Fibroblast of lung (primary cell): Measurements from ENCODE around the gene CADPS. TPM values are rescaled to one million over a fixed set of nuclear protein-coding genes. Genes with fewer than 3 reads are reported as not detected.

Experiments used
- DNase-seq, 2 donors: peaks; one replicate each; pipeline versions ENCODE4 v3.0.0 to v3.0.0-alpha.2; 2010; ENCODE audit warnings: low read depth in 2 of 2
- H2AFZ ChIP-seq: 2 replicates; pipeline ENCODE4 v1.5.1; 2012; ENCODE audit warnings: low read length, control low read depth, inconsistent platforms
- H3K27ac ChIP-seq: 2 replicates; pipeline ENCODE4 v1.5.1; 2011; ENCODE audit warnings: low read length, control low read depth; ENCODE audit not compliant: insufficient read depth
- H3K27me3 ChIP-seq: 2 replicates; pipeline ENCODE4 v1.5.1; 2011; ENCODE audit warnings: mild to moderate bottlenecking, low read length; ENCODE audit not compliant: control insufficient read depth, insufficient read depth
- H3K36me3 ChIP-seq: 2 replicates; pipeline ENCODE4 v1.5.1; 2011; ENCODE audit warnings: low read length; ENCODE audit not compliant: control insufficient read depth, insufficient read depth
- H3K4me1 ChIP-seq: 2 replicates; pipeline ENCODE4 v1.5.1; 2011; ENCODE audit warnings: low read length; ENCODE audit not compliant: control insufficient read depth, insufficient read depth; ENCODE audit errors: extremely low read depth
- H3K4me2 ChIP-seq: 2 replicates; pipeline ENCODE4 v1.5.1; 2011; ENCODE audit warnings: low read length, control low read depth; ENCODE audit not compliant: insufficient read depth; ENCODE audit errors: extremely low read depth
- H3K4me3 ChIP-seq, 4 experiments: fragments of 200-600 bp in 1 of 4; sonication (generic) in 1 of 4; replicated peaks in 1 of 4; 2 replicates each; pipeline ENCODE4 v1.5.1; 2011 to 2016; ENCODE audit warnings: low read length in 4 of 4, low read depth in 3 of 4, mild to moderate bottlenecking in 3 of 4, control low read depth in 2 of 4, inconsistent platforms in 1 of 4, mixed read lengths in 1 of 4; ENCODE audit not compliant: insufficient read depth in 1 of 4; ENCODE audit errors: control extremely low read depth in 1 of 4
- H3K79me2 ChIP-seq: 2 replicates; pipeline ENCODE4 v1.5.1; 2012; ENCODE audit warnings: mild to moderate bottlenecking, low read length, inconsistent platforms; ENCODE audit not compliant: control insufficient read depth, insufficient read depth
- H3K9ac ChIP-seq: 2 replicates; pipeline ENCODE4 v1.5.1; 2011; ENCODE audit warnings: mild to moderate bottlenecking, low read length, control low read depth; ENCODE audit not compliant: insufficient read depth
- H3K9me3 ChIP-seq: 2 replicates; pipeline ENCODE4 v1.5.1; 2012; ENCODE audit warnings: low read depth, low read length; ENCODE audit not compliant: control insufficient read depth, insufficient read depth
- H4K20me1 ChIP-seq: 2 replicates; pipeline ENCODE4 v1.5.1; 2011; ENCODE audit warnings: low read length; ENCODE audit not compliant: control insufficient read depth, insufficient read depth; ENCODE audit errors: extremely low read depth
- EZH2 ChIP-seq: IDR thresholded peaks from 2 replicates; pipeline ENCODE4 v1.5.1; 2012; ENCODE audit warnings: low read length, control low read depth, mild to moderate bottlenecking; ENCODE audit errors: missing control alignments
- polyA plus RNA-seq, 2 donors: library from polyadenylated mRNA; depleted of rRNA in 1 of 2; stranded (reverse) in 1 of 2; unstranded in 1 of 2; fragments of >200 nt; gene quantifications; 2 replicates each; pipeline ENCODE4 v1.2.1, GENCODE V29; 2011 to 2012; ENCODE audit warnings: missing spikeins in 1 of 2
- total RNA-seq: library from RNA; depleted of rRNA; stranded (reverse); fragments of >200 nt; gene quantifications from 2 replicates; pipeline ENCODE4 v1.2.1, GENCODE V29; 2014
- TF ChIP-seq, protein P1 (sequence below), 2 donors: IDR thresholded peaks in 1 of 2; conservative IDR thresholded peaks in 1 of 2; 1 replicate in 1 of 2; 2 replicates in 1 of 2; pipeline ENCODE4 v1.5.1; 2011 to 2012; ENCODE audit warnings: low read length in 2 of 2, control low read depth in 1 of 2, inconsistent platforms in 1 of 2, low read depth in 1 of 2, mild to moderate bottlenecking in 1 of 2

Gene CADPS
- total and polyA plus RNA-seq, 2 donors (not counting 1 experiment from before 2014, with no cell fraction given) = 2.3 to 63.1 TPM

DNA sequence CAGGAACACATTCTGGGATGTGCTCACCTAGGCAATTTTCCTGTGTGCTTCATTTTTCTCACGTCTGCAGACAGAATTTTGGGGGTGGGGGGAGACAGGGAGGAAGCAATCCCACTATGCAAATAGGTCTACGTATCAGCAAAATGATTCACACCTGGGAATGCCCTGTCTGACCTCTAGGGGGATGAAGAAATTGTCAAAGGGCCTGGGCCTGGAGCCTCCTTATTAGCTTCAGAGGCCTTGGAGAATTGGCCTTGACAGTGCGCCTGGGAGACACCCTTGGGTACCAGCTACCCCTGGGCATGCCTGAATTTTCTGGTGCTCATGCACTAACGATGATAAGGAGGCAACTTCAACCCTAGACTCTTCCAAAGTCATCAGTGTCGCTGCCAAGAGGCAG is 207.5 kb downstream of the CADPS start:
- Histone ChIP-seq H4K20me1 (no peaks in the 10 kb centered on the region), H3K79me2 (no peaks in the 10 kb centered on the region), H3K27ac (no peak overlapping the region), H2AFZ (no peak overlapping the region), H3K9me3 (no peaks in the 10 kb centered on the region), H3K4me1 (no peaks in the 10 kb centered on the region), H3K36me3 (no peaks in the 10 kb centered on the region), H3K27me3 (no peaks in the 10 kb centered on the region), H3K9ac (no peak overlapping the region), H3K4me2 (no peak overlapping the region), H3K4me3 (no peak overlapping the region)
- DNase-seq = no peak
- TF ChIP-seq, protein P1, sequence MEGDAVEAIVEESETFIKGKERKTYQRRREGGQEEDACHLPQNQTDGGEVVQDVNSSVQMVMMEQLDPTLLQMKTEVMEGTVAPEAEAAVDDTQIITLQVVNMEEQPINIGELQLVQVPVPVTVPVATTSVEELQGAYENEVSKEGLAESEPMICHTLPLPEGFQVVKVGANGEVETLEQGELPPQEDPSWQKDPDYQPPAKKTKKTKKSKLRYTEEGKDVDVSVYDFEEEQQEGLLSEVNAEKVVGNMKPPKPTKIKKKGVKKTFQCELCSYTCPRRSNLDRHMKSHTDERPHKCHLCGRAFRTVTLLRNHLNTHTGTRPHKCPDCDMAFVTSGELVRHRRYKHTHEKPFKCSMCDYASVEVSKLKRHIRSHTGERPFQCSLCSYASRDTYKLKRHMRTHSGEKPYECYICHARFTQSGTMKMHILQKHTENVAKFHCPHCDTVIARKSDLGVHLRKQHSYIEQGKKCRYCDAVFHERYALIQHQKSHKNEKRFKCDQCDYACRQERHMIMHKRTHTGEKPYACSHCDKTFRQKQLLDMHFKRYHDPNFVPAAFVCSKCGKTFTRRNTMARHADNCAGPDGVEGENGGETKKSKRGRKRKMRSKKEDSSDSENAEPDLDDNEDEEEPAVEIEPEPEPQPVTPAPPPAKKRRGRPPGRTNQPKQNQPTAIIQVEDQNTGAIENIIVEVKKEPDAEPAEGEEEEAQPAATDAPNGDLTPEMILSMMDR (conservative IDR thresholded peaks at IDR 0.05 in 1 of 2, IDR thresholded peaks at IDR 0.05 in 1 of 2; ENCODE audit: low read depth in 1 of 2, low read length in 2 of 2) = no peak
- no peak for TF ChIP-seq EZH2

DNA sequence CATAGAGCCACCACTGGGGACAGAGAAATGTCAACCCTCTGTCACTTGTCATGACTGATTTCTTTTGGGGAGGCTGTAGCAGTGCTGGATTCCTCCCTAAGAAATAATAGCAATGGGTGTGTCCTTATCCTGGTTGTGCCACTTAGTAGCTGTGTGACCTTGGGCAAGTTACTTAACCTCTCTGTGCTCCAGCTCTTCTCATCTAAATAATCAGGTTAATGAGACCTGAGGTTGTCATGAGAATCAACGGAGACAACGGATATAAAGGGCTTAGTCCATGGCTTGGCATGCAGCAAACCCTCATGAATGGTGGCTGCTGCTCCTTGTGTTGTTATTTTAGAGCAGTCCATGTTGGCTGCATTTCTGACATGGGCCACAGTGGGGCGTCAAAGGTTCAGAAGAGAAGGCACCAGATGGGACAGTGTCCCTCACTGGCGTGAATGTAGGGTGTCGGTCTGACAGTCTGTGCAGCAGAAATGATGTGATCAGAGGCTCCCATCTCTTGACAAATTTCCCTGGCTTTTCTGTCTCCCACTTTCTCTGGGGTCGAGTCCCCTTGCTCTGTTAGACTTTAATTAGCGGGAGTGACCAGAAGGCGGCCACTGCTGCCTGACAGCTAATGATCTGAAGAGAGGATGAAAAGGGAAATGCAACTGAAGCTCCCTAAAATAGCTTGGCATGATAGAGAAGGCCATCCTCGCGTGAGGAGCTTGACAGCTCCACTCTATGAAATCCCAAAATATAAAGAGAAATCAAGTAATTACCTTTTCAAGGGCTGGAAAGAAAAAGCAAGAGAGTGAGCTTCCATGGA is 209.4 kb downstream of the CADPS start:
- Histone ChIP-seq H3K36me3 (no peaks in the 10 kb centered on the region), H3K4me1 (no peaks in the 10 kb centered on the region), H3K4me3 (peak overlapping the region in 1 of 4 experiments; percentile 12), H4K20me1 (no peaks in the 10 kb centered on the region), H3K27ac (no peak overlapping the region), H3K9me3 (no peaks in the 10 kb centered on the region), H3K79me2 (no peaks in the 10 kb centered on the region), H3K27me3 (no peaks in the 10 kb centered on the region), H3K4me2 (peak overlapping the region; percentile 46), H3K9ac (no peak overlapping the region), H2AFZ (no peak overlapping the region)
- peak; percentile 47 to 68 for DNase-seq
- TF ChIP-seq, protein P1 (conservative IDR thresholded peaks at IDR 0.05 in 1 of 2, IDR thresholded peaks at IDR 0.05 in 1 of 2; ENCODE audit: low read depth in 1 of 2, low read length in 2 of 2) = peak; percentile 66 to 82
- no peak for TF ChIP-seq EZH2

DNA sequence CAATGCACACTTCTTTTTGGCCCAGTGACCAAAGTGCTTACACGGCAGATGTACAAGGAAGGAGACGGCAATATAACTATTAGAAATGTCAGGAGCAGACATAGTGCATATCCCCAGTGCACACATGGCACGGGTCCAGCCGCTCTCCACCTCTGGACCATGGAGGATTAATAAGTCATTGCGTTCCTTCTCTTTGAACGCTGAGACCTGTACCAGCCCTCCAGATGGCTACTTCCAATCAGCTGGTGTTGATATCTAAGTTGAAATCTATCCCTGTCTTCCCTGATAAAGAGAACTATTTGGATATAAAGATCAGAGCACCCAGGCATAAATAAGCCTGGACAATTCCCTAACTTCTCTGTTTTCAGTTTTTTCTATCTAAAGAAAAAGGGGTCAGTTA is 212.5 kb downstream of the CADPS start:
- H3K4me3 ChIP-seq = no peak overlapping the region
- H4K20me1 ChIP-seq = no peaks in the 10 kb centered on the region
- no peaks in the 10 kb centered on the region for H3K4me1 ChIP-seq
- no peaks in the 10 kb centered on the region for H3K36me3 ChIP-seq
- H3K79me2 ChIP-seq = no peaks in the 10 kb centered on the region
- no peak overlapping the region for H3K27ac ChIP-seq
- no peak overlapping the region for H3K9ac ChIP-seq
- H3K4me2 ChIP-seq = no peak overlapping the region
- DNase-seq = no peak
- H2AFZ ChIP-seq = no peak overlapping the region
- TF ChIP-seq, protein P1 (conservative IDR thresholded peaks at IDR 0.05 in 1 of 2, IDR thresholded peaks at IDR 0.05 in 1 of 2; ENCODE audit: low read depth in 1 of 2, low read length in 2 of 2) = no peak
- H3K27me3 ChIP-seq = no peaks in the 10 kb centered on the region
- no peaks in the 10 kb centered on the region for H3K9me3 ChIP-seq
